ENCODE results near the gene NUCB1.
"Not testable (repeated sequence)": the region's sequence is repeated elsewhere in the genome, so short reads cannot be mapped to it uniquely, and the experiment has no call there.

Gene NUCB1

GRCh38 chr19:48874303-48875135 is 25.6 kb upstream of the NUCB1 start:
- no peak for DNase-seq

GRCh38 chr19:48876043-48876981 is 23.8 kb upstream of the NUCB1 start:
- not testable (repeated sequence) for DNase-seq

DNA sequence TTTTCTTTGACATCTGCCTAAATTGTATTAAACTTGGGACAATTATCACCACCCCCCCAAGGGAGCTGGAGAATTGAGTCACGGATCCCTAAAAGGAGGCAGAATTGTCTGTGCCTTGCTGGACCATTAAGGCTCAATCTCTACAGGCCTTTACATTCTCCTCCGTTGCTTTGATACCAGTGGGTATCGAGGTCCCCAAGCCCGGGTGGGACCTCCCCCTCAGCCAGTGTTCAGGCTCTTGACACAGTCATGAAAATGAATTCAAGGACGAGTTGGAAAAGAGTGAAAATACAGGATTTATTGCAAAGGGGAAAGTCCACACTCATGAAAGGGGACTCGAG is 22.3 kb upstream of the NUCB1 start:
- DNase-seq = no peak

DNA sequence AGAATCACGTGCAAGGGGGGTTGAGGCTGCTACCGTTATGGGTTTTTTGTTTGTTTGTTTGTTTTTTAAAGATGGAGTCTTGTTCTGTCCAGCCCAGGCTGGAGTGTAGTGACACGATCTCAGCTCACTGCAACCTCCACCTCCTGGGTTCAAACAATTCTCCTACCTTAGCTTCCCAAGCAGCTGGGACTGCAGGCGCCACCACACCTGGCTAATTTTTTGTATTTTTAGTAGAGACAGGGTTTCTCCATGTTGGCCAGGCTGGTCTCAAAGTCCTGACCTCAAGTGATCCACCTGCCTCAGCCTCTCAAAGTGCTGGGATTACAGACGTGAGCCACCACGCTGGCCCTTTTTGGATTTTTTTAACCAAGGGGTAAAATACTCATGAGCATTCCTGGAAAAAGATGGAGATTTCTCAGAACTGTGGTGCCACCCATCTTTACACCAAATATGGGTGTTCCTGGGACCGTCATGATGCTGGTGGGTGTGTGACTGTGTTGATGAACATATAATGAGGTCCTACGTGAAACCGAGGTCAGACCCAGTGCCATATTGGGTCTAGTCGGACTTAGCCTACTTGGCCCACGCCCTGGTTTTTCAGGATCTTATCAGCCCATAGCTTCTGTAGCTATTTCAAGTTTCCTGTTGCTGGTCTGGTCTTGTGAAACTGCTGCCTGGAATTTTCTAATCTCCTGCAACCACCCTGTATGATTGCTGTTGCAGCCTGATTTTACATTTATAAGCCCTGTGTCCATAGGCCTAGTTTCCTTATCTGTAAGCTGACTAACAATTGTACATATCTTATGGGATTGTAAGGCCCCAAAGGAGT is 21.7 kb upstream of the NUCB1 start:
- no peak for DNase-seq

GRCh38 chr19:48879025-48879637 is 21.0 kb upstream of the NUCB1 start:
- DNase-seq = no peak

GRCh38 chr19:48879696-48880095 is 20.4 kb upstream of the NUCB1 start:
- DNase-seq = not testable (repeated sequence)

DNA sequence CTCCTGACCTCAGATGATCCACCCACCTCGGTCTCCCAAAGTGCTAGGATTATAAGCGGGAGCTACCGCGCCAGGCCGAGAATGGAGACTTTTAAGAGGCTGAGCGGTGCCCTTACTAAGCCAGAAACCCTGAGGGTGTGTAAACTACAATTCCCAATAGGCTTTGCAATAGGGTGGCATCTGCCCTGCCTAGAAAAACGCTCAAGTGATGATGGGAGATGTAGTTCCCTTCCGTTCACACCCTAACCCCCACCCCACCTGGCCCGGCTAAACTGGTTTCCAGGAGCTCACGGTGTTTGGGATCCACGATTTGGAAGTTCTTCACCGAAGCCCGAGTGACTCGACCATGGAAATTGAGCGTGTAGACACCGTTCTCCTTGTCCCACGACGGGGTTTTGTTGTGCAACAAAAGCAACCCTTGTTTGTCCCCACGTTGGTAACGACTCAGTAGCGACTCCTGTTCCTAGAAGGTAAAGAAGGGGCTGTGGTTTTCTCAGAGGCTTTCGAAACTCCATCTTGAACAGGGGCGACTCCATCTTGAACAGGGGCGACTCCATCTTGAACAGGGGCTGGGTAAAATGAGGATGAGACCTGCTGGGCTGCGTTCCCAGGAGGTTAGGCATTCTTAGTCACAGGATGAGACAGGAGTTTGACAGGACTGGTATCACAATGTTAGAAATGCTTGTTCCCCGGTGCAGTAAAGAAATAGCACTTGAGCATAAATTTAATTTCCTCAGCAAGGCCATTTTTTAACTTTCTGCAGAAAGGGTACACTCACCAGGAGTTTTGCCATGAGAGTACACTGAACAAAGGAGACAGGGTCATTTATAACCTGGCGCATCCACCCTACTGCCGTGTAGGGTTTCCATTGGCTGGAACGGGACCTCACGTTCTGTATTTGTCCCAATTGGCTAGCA is 18.1 kb upstream of the NUCB1 start:
- no peak for DNase-seq

GRCh38 chr19:48883726-48884125 is 16.4 kb upstream of the NUCB1 start:
- no peak for DNase-seq

GRCh38 chr19:48887861-48888612 is 12.1 kb upstream of the NUCB1 start:
- no peak for DNase-seq

DNA sequence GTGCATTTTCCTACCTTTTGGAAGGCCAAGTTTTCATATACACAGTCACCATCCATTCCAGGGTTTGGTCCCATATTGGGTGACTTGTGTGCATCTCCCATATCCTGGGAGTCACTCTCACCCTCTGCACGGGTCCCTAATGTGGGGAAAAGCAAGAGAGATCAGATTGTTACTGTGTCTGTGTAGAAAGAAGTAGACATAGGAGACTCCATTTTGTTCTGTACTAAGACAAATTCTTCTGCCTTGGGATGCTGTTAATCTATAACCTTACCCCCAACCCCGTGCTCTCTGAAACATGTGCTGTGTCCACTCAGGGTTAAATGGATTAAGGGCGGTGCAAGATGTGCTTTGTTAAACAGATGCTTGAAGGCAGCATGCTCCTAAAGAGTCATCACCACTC is 10.6 kb upstream of the NUCB1 start:
- DNase-seq = not testable (repeated sequence)

- no peak for DNase-seq
Observed at GRCh38 chr19:48890551-48890950, 9.6 kb upstream of the NUCB1 start.

DNA sequence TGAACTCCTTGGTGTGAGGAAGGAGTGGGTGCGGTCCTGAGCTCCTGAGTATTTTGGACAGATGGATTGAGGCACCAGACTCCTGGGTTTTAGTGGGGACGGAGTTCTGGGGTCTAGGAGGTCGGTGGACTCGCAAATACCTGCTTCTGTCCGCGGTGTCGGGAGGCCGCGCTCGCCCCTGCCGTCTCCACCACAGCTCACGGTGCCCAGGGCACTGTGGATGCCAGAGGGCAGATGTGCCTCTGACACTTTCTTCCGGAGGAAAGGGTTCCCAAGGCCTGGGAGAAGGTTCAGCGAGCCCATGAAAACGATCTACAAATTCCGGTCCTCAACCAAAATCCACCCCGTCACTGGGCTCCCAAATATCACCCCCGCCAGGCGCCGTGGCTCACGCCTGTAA is 4.9 kb upstream of the NUCB1 start:
- DNase-seq = no peak

DNA sequence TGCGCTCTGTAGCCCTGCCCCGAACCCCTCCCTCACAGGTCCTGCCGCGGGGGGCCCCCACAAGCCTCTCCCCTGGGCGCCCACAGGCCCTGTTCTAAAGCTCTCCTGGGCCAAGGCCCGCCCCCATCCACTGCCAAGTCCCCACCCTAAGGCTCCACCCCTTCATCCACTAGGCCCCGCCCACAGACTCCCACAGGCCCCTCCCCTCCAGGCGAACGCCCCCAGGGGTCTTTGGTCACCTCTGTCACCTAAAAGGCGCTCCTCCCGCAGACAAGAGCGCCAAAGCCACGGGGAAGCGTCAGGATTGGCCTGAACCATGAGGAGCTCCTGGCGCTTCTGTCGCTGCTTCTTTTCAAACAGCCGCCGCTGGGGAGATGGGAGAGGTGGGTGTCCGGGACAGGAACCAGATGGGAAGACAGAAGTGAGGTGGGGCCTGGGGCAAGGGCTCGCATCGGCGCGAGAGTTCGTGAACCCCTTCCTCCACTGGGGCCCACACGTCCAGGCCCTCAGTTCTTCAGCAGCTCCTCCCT is 3.9 kb upstream of the NUCB1 start:
- no peak for DNase-seq

- DNase-seq = no peak
Observed at GRCh38 chr19:48897181-48897580, 2.9 kb upstream of the NUCB1 start.

DNA sequence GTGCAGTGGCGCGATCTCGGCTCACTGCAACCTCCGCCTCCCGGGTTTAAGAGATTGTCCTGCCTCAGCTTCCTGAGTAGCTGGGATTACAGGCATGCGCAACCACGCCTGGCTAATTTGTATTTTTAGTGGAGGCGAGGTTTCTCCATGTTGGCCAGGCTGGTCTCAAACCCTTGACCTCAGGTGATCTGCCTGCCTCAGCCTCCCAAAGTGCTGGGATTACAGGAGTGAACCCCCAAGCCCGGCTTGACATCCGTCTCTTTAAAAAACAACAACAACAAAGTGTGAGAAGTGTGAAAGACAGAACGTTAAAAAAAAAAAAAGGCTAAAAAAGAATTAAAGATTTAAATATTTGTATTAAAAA is 744 bp upstream of the NUCB1 start:
- DNase-seq = not testable (repeated sequence)

DNA sequence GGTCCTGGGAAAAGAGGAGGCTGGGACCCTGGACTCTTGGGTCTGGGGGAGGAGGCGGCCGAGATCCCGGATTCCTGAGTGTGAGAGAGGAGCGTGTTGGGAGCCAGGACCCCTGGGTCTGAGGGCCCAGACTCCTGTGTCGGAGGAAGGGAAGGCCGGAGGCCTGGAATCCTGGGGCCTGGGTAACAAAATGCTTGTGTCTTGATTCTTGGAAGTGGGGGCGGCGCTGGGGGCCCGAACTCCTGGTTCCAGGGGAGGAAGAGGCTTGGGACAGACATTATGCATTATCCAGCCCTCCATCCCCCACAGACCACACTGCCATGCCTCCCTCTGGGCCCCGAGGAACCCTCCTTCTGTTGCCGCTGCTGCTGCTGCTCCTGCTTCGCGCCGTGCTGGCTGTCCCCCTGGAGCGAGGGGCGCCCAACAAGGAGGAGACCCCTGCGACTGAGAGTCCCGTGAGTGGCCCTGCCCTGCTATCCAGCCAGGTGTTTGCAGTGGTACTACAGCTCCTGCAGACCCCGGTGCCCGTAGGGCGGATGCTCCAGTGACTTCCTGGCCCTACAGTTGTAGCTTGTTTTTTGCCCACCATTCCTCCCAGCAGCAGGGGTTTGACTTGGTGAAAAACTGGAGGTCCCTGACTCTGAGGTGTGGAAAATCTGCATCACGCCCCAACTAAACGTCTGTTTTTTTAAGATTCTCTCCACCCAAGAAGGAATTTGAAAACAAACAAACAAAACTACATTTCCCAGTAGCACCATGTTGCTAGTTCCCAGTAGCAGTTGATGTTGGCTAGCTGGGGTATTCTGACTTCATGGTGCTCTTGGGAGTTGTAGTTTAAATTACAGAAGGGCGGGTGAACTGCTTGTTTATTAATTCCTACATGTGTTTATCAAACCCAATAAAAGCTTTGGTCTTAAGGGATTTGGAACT is 630 bp downstream of the NUCB1 start:
- DNase-seq = no peak

GRCh38 chr19:48902291-48902690 is 2.2 kb downstream of the NUCB1 start:
- not testable (repeated sequence) for DNase-seq

- not testable (repeated sequence) for DNase-seq
Observed at GRCh38 chr19:48903788-48904187, 3.7 kb downstream of the NUCB1 start.

- no peak for DNase-seq
Observed at GRCh38 chr19:48905664-48906063, 5.6 kb downstream of the NUCB1 start.
